Testis (tissue), 2 donors: ENCODE results near the gene MBP.

Source experiments
- POLR2A ChIP-seq: fragments of 450-650 bp; IDR thresholded peaks from one replicate; pipeline ENCODE4 v1.6.1; 2017; ENCODE audit warnings: antibody characterized with exemption, mild to moderate bottlenecking, moderate library complexity
- TF ChIP-seq, protein P1 (sequence below), 3 experiments: fragments of 450-650 bp in 2 of 3; fragments of 200-600 bp in 1 of 3; sonication (generic) in 1 of 3; IDR thresholded peaks; one replicate each; pipeline ENCODE4 v1.5.1; 2016 to 2019; ENCODE audit warnings: antibody characterized with exemption in 3 of 3, mild to moderate bottlenecking in 2 of 3, moderate library complexity in 1 of 3

DNA sequence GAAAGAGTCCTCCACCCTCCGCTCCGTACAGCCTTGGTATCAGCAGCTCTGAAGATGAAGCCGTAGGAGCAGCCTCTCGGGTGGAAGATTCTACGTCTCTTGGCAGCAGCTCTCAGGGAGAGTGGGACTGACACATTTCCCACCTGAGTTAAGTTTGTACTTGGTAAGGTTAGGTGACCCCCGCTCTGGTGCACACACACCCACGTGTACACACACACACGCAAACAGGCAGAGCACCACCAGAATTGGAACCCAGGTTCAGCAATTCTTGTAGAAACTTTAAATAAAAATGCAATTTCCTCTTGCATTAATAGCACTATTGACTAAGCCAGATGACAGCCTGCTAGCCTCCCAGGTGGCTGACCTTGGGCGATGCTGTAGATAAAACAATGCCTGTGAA lies 111.5 kb downstream of the MBP start:
- TF ChIP-seq, protein P1, sequence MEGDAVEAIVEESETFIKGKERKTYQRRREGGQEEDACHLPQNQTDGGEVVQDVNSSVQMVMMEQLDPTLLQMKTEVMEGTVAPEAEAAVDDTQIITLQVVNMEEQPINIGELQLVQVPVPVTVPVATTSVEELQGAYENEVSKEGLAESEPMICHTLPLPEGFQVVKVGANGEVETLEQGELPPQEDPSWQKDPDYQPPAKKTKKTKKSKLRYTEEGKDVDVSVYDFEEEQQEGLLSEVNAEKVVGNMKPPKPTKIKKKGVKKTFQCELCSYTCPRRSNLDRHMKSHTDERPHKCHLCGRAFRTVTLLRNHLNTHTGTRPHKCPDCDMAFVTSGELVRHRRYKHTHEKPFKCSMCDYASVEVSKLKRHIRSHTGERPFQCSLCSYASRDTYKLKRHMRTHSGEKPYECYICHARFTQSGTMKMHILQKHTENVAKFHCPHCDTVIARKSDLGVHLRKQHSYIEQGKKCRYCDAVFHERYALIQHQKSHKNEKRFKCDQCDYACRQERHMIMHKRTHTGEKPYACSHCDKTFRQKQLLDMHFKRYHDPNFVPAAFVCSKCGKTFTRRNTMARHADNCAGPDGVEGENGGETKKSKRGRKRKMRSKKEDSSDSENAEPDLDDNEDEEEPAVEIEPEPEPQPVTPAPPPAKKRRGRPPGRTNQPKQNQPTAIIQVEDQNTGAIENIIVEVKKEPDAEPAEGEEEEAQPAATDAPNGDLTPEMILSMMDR (IDR thresholded peaks at IDR 0.05): no peak
- no peak for TF ChIP-seq POLR2A
